Neural cell (in vitro differentiated cells): ENCODE results near the gene AGAP2.

Experiments used
- CTCF ChIP-seq: fragments of 450-650 bp; IDR thresholded peaks from 2 replicates; pipeline ENCODE4 v1.5.1; 2014; ENCODE audit warnings: antibody characterized with exemption, mild to moderate bottlenecking, moderate library complexity; ENCODE audit not compliant: poor library complexity, severe bottlenecking
- EP300 ChIP-seq: fragments of 450-650 bp; conservative IDR thresholded peaks from 2 replicates; pipeline ENCODE4 v1.6.1; 2014; ENCODE audit warnings: antibody characterized with exemption, mild to moderate bottlenecking, moderate library complexity; ENCODE audit not compliant: poor library complexity, severe bottlenecking
- EZH2 ChIP-seq: fragments of 200-600, 300-800 bp; shearing (Covaris generic), sonication (generic); IDR thresholded peaks from 2 replicates; pipeline ENCODE4 v1.6.1; 2014; ENCODE audit warnings: antibody characterized with exemption, low read length, borderline replicate concordance, mild to moderate bottlenecking; ENCODE audit not compliant: insufficient read depth, poor library complexity, severe bottlenecking
- MXI1 ChIP-seq: fragments of 450-650 bp; conservative IDR thresholded peaks from 2 replicates; pipeline ENCODE4 v1.6.1; 2014; ENCODE audit warnings: antibody characterized with exemption, mild to moderate bottlenecking; ENCODE audit not compliant: poor library complexity, severe bottlenecking
- POLR2AphosphoS5 ChIP-seq: IDR thresholded peaks from 2 replicates; pipeline ENCODE4 v1.6.1; 2012
- RAD21 ChIP-seq: fragments of 450-650 bp; conservative IDR thresholded peaks from 2 replicates; pipeline ENCODE4 v1.6.1; 2014; ENCODE audit warnings: antibody characterized with exemption, mild to moderate bottlenecking, moderate library complexity
- REST ChIP-seq: IDR thresholded peaks from 2 replicates; pipeline ENCODE4 v1.6.1; 2012; ENCODE audit warnings: borderline replicate concordance
- SMC3 ChIP-seq: fragments of 450-650 bp; conservative IDR thresholded peaks from 2 replicates; pipeline ENCODE4 v1.6.1; 2014; ENCODE audit warnings: antibody characterized with exemption, mild to moderate bottlenecking, moderate library complexity; ENCODE audit not compliant: poor library complexity
- TAF1 ChIP-seq: IDR thresholded peaks from 2 replicates; pipeline ENCODE4 v1.6.1; 2012; ENCODE audit warnings: low read depth

GRCh38 chr12:57776247-57776587, 37.7 kb upstream of the AGAP2 start:
- no peak for TF ChIP-seq POLR2AphosphoS5
- TF ChIP-seq CTCF = no peak
- no peak for TF ChIP-seq EP300
- no peak for TF ChIP-seq MXI1
- TF ChIP-seq SMC3 = no peak
- no peak for TF ChIP-seq EZH2
- TF ChIP-seq RAD21 = no peak
- TF ChIP-seq REST = no peak
- no peak for TF ChIP-seq TAF1
